Activated CD8-positive, alpha-beta T cell treated with anti-CD3 and anti-CD28 coated beads for 36 hours (primary cell): ENCODE results near the gene HEATR5A. TPM values are rescaled to one million over a fixed set of nuclear protein-coding genes. Genes with fewer than 3 reads are reported as not detected.

Source experiments
- ATAC-seq: fragments of 200-7000 bp; cut with Tn5 transposase; one replicate; pipeline ENCODE4 v1.10.0; 2021; ENCODE audit warnings: mild to moderate bottlenecking, moderate library complexity
- CTCF ChIA-PET: fragments of 350-600 bp; sonication (Branson Sonifier 250); formaldehyde crosslinking; loops from one replicate; lab custom pipeline; 2021; ENCODE audit warnings: antibody characterized with exemption; lab: Charles Lee
- POLR2A ChIA-PET: fragments of 350-600 bp; sonication (Branson Sonifier 250); formaldehyde crosslinking; loops from one replicate; lab custom pipeline; 2021; ENCODE audit warnings: antibody characterized with exemption; lab: Charles Lee
- DNase-seq: peaks from one replicate; pipeline ENCODE4 v3.0.0-alpha.2; 2020
- H3K27ac Mint-ChIP-seq: one replicate; pipeline ENCODE4 v1.8.0; 2021; ENCODE audit warnings: mild to moderate bottlenecking, mixed read lengths
- H3K27me3 Mint-ChIP-seq: one replicate; pipeline ENCODE4 v1.8.0; 2021; ENCODE audit warnings: mixed read lengths
- H3K36me3 Mint-ChIP-seq: one replicate; pipeline ENCODE4 v1.8.0; 2021; ENCODE audit warnings: low read depth, mixed read lengths
- H3K4me1 Mint-ChIP-seq: one replicate; pipeline ENCODE4 v1.8.0; 2021; ENCODE audit warnings: low read depth, mixed read lengths
- H3K4me3 Mint-ChIP-seq: one replicate; pipeline ENCODE4 v1.8.0; 2021; ENCODE audit warnings: mild to moderate bottlenecking, moderate library complexity, mixed read lengths
- H3K9me3 Mint-ChIP-seq: one replicate; pipeline ENCODE4 v1.8.0; 2021; ENCODE audit warnings: mixed read lengths
- CTCF ChIP-seq: fragments of 200-600 bp; IDR thresholded peaks from one replicate; pipeline ENCODE4 v1.8.0; 2022; ENCODE audit warnings: antibody characterized with exemption, mild to moderate bottlenecking
- intact Hi-C: fragments of 100-400 bp; cut with micrococcal nuclease; formaldehyde crosslinking; loops from one replicate; pipeline ENCODE4 v1.10.0; 2022
- total RNA-seq, 2 experiments: library from RNA; stranded (reverse); gene quantifications; one replicate each; pipeline ENCODE4 v1.2.3, GENCODE V29; 2021

Gene HEATR5A
- total RNA-seq, 2 experiments from 2014 or later, result 12.7 to 15.7 TPM

GRCh38 chr14:31400031-31400638 lies 20.2 kb downstream of the HEATR5A start:
- POLR2A ChIA-PET, result interaction anchor here (0.6 kb wide), 1 partner anchor 692 kb away, joined by 3 read pairs; no protein-coding TSS in a partner anchor
- ATAC-seq (peak; percentile 61), DNase-seq (no peak)
- no peaks in the 10 kb centered on the region for H3K9me3 Mint-ChIP-seq
- H3K27me3 Mint-ChIP-seq, result no peaks in the 10 kb centered on the region
- peak overlapping the region; percentile 88 for H3K27ac Mint-ChIP-seq
- TF ChIP-seq CTCF, result no peak
- peak overlapping the region; percentile 7 for H3K4me3 Mint-ChIP-seq
- peaks cover 10% of the 10 kb centered on the region for H3K36me3 Mint-ChIP-seq
- CTCF ChIA-PET, result interaction anchor here (1.0 kb wide), 1 partner anchor 81 kb away, joined by 3 read pairs; no protein-coding TSS in a partner anchor
- H3K4me1 Mint-ChIP-seq, result peaks cover 6% of the 10 kb centered on the region
- intact Hi-C loops, result no loop called here

GRCh38 chr14:31395572-31396205 lies 24.7 kb downstream of the HEATR5A start:
- Mint-ChIP-seq H3K36me3 (peaks cover 11% of the 10 kb centered on the region), H3K27me3 (no peaks in the 10 kb centered on the region), H3K4me3 (no peak overlapping the region), H3K27ac (no peak overlapping the region), H3K4me1 (peaks cover 11% of the 10 kb centered on the region), H3K9me3 (no peaks in the 10 kb centered on the region)
- ATAC-seq (no peak), DNase-seq (no peak)
- ChIA-PET POLR2A (interaction anchor here (0.7 kb wide), 1 partner anchor 12 kb away, joined by 3 read pairs; no protein-coding TSS in a partner anchor), CTCF (interaction anchor here (1.0 to 1.5 kb wide), 3 partner anchors 20 to 25 kb away, joined by 4 read pairs; partner anchors contain the start of gene HEATR5A)
- intact Hi-C loops, result no loop called here
- no peak for TF ChIP-seq CTCF

GRCh38 chr14:31395119-31395518 lies 25.2 kb downstream of the HEATR5A start:
- Mint-ChIP-seq H3K9me3 (no peaks in the 10 kb centered on the region), H3K27ac (no peak overlapping the region), H3K4me3 (no peak overlapping the region), H3K27me3 (no peaks in the 10 kb centered on the region), H3K36me3 (peaks cover 11% of the 10 kb centered on the region), H3K4me1 (peaks cover 10% of the 10 kb centered on the region)
- intact Hi-C loops, result no loop called here
- ChIA-PET CTCF (interaction anchor here (1.0 to 1.5 kb wide), 3 partner anchors 19 to 25 kb away, joined by 4 read pairs; partner anchors contain the start of gene HEATR5A), POLR2A (interaction anchor here (0.7 kb wide), 1 partner anchor 12 kb away, joined by 3 read pairs; no protein-coding TSS in a partner anchor)
- ATAC-seq, result no peak
- DNase-seq, result no peak
- TF ChIP-seq CTCF, result no peak

GRCh38 chr14:31391977-31392503 lies 28.3 kb downstream of the HEATR5A start:
- POLR2A ChIA-PET, result no interaction called here

More at GRCh38 chr14:31391977-31392503, 28.3 kb downstream of the HEATR5A start:
- H3K4me3 Mint-ChIP-seq, result no peak overlapping the region
- H3K9me3 Mint-ChIP-seq, result no peaks in the 10 kb centered on the region
- ATAC-seq, result peak; percentile 35
- CTCF ChIA-PET, result interaction anchor here (1.2 kb wide), 1 partner anchor 27 kb away, joined by 3 read pairs; no protein-coding TSS in a partner anchor
- H3K4me1 Mint-ChIP-seq, result peaks cover 28% of the 10 kb centered on the region
- DNase-seq, result no peak
- H3K27ac Mint-ChIP-seq, result peak overlapping the region; percentile 46
- peaks cover 9% of the 10 kb centered on the region for H3K36me3 Mint-ChIP-seq
- TF ChIP-seq CTCF, result no peak
- intact Hi-C loops, result no loop called here
- H3K27me3 Mint-ChIP-seq, result no peaks in the 10 kb centered on the region
